Measurements from ENCODE around the gene NUP50. TPM values are rescaled to one million over a fixed set of nuclear protein-coding genes. Genes with fewer than 3 reads are reported as not detected.

The NUP50 gene
- total RNA-seq, 1 experiment from 2014 or later, result 134 TPM

DNA sequence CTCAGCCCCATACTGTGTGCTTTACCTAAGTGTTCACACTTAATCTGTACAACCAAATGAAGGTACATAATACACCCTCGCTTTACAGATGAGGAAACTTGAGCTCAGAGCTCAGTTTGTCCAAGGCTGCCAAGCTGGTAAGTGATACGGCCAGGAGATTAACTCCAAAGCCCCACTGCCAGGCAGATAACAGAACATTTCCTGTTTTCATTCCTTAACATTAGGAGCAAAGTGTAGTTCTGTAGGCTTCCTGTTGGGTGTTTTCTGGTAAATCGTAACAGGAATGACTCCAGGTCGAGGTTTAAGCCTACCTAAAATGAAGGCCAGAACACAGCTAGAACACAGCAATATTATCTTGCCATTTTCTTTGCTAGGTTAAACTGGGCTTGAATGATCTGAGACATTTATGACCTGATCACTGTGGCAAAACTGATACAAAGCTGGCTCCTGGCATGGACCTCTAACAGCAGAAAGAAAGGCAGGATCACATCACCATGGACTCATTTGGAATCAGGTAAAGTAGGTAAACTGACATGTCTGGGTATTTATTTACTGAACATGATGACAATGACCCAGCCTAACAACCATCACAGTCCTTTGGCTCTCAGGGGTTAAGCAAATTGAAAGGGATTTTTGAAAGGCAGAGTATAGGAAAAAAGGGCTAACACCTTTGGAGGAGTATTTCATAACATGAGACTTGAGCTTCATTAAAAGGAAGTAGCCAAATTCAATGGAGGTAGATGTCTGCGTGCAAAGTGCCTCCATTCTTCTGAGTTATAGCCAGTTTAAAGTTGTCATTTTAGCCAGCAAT is 3.9 kb upstream of the NUP50 start:
- 0 out of 5 replicates have a peak overlapping the region, but pooled peaks of 1 of the 2 experiments have one; percentile 39 for H3K4me3 Mint-ChIP-seq

More for the DNA sequence above, 3.9 kb upstream of the NUP50 start:
- H2BK5ac ChIP-seq (ENCODE audit: insufficient read length, low read length), result no peak overlapping the region
- H4K8ac ChIP-seq (replicated peaks; ENCODE audit: insufficient read length, low read depth, low read length), result no peak overlapping the region
- no peak overlapping the region for H2BK20ac ChIP-seq (ENCODE audit: low read depth, low read length, poor library complexity, severe bottlenecking)
- H3K27me3 ChIP-seq (ENCODE audit: insufficient read depth, low read length), result no peaks in the 10 kb centered on the region
- H3K23ac ChIP-seq (ENCODE audit: insufficient read length, low read depth, low read length), result no peak overlapping the region
- H2AFZ ChIP-seq (ENCODE audit: low read length), result no peak overlapping the region
- H4K5ac ChIP-seq (ENCODE audit: insufficient read length, low read depth, low read length), result no peak overlapping the region
- H3K4me2 ChIP-seq (ENCODE audit: insufficient read depth, insufficient read length, low read length), result no peak overlapping the region
- no peak overlapping the region for H2BK120ac ChIP-seq (ENCODE audit: low read depth, low read length, poor library complexity, severe bottlenecking)
- no CpG with 5 or more reads among the region's 5 CpGs for WGBS (ENCODE audit: extremely low coverage, insufficient read length, low lambda C conversion rate)
- H3K14ac ChIP-seq (ENCODE audit: insufficient read depth, low read length), result no peak overlapping the region
- no peak overlapping the region for H2BK12ac ChIP-seq (ENCODE audit: insufficient read length, low read depth, low read length)
- no peaks in the 10 kb centered on the region for H3K9me3 ChIP-seq (ENCODE audit: control insufficient read depth, low read depth, low read length)
- Mint-ChIP-seq H3K4me1 (peaks cover 20 to 29% of the 10 kb centered on the region in 2 experiments), H3K9me3 (no peaks in the 10 kb centered on the region), H3K27ac (peak overlapping the region in 1 of 3 experiments; percentile 33; a peak in 1 of 7 replicates), H3K27me3 (ENCODE audit: low read depth) (no peaks in the 10 kb centered on the region), H3K36me3 (ENCODE audit: insufficient read depth in 1 of 3, low read depth in 3 of 3) (peaks cover 13 to 19% (median 19%) of the 10 kb centered on the region in 3 experiments)
- H3K4me1 ChIP-seq (ENCODE audit: insufficient read depth, low read length), result no peaks in the 10 kb centered on the region; the same call in 1 of the 2 replicates
- peaks cover 10% of the 10 kb centered on the region for H3K79me2 ChIP-seq (ENCODE audit: insufficient read depth, low read length)
- H4K20me1 ChIP-seq (ENCODE audit: control insufficient read depth, insufficient read depth, insufficient read length), result no peaks in the 10 kb centered on the region
- TF ChIP-seq, protein P1, sequence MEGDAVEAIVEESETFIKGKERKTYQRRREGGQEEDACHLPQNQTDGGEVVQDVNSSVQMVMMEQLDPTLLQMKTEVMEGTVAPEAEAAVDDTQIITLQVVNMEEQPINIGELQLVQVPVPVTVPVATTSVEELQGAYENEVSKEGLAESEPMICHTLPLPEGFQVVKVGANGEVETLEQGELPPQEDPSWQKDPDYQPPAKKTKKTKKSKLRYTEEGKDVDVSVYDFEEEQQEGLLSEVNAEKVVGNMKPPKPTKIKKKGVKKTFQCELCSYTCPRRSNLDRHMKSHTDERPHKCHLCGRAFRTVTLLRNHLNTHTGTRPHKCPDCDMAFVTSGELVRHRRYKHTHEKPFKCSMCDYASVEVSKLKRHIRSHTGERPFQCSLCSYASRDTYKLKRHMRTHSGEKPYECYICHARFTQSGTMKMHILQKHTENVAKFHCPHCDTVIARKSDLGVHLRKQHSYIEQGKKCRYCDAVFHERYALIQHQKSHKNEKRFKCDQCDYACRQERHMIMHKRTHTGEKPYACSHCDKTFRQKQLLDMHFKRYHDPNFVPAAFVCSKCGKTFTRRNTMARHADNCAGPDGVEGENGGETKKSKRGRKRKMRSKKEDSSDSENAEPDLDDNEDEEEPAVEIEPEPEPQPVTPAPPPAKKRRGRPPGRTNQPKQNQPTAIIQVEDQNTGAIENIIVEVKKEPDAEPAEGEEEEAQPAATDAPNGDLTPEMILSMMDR (conservative IDR thresholded peaks at IDR 0.05), result peak; percentile 31; the same call in 2 of the 3 replicates
- H3K18ac ChIP-seq (ENCODE audit: insufficient read length, low read depth, low read length), result no peak overlapping the region
- H3K4ac ChIP-seq (ENCODE audit: low read depth, low read length), result no peak overlapping the region
- H3K27ac ChIP-seq (ENCODE audit: insufficient read length, low read depth, low read length), result no peak overlapping the region
- H3K79me1 ChIP-seq (ENCODE audit: insufficient read depth, low read depth, low read length, poor library complexity, severe bottlenecking), result peaks cover 7% of the 10 kb centered on the region
- H3K23me2 ChIP-seq (ENCODE audit: insufficient read length, low read depth, low read length, poor library complexity, severe bottlenecking), result peaks cover 13% of the 10 kb centered on the region
- no peak for DNase-seq
- no peak overlapping the region for H3K9ac ChIP-seq (ENCODE audit: extremely low read depth, insufficient read length, low read length)
- no peak overlapping the region for H2BK15ac ChIP-seq (ENCODE audit: low read depth, low read length)
- no peak overlapping the region for H3K56ac ChIP-seq (ENCODE audit: insufficient read length, low read depth, low read length)
- no peak overlapping the region for H4K91ac ChIP-seq (ENCODE audit: insufficient read length, low read depth, low read length)
- no peak overlapping the region for H3T11ph ChIP-seq (ENCODE audit: low read length)
- H2AK5ac ChIP-seq (ENCODE audit: insufficient read length, low read length), result no peak overlapping the region
